SHP77 (cell line): ENCODE results near the gene PLXNA1.

Experiments used
- DNase-seq, 2 experiments: peaks; one replicate each; lab custom pipeline; 2025; lab: John Stamatoyannopoulos, UW

Gene PLXNA1

GRCh38 chr3:126987596-126987995 lies 4.7 kb downstream of the PLXNA1 start:
- no peak for DNase-seq

GRCh38 chr3:126988451-126989021 lies 5.6 kb downstream of the PLXNA1 start:
- no peak for DNase-seq

GRCh38 chr3:126989316-126990023 lies 6.6 kb downstream of the PLXNA1 start:
- no peak for DNase-seq

- DNase-seq: no peak
These were observed 7.2 kb downstream of the PLXNA1 start for GRCh38 chr3:126990024-126990700.

GRCh38 chr3:126990890-126991289 lies 8.0 kb downstream of the PLXNA1 start:
- no peak for DNase-seq

GRCh38 chr3:126991366-126992200 lies 8.7 kb downstream of the PLXNA1 start:
- no peak for DNase-seq

- no peak for DNase-seq
These were observed 9.3 kb downstream of the PLXNA1 start for GRCh38 chr3:126992216-126992615.

GRCh38 chr3:126992776-126993175 lies 9.9 kb downstream of the PLXNA1 start:
- no peak for DNase-seq

- no peak for DNase-seq
These were observed 10.5 kb downstream of the PLXNA1 start for GRCh38 chr3:126993436-126993835.

- DNase-seq: no peak
These were observed 11.8 kb downstream of the PLXNA1 start for GRCh38 chr3:126994661-126995245.

GRCh38 chr3:126995254-126995780 lies 12.4 kb downstream of the PLXNA1 start:
- DNase-seq: no peak

- DNase-seq: peak in 1 of 2 experiments; percentile 11
These were observed 13.1 kb downstream of the PLXNA1 start for GRCh38 chr3:126995926-126996512.

- DNase-seq: no peak
These were observed 14.0 kb downstream of the PLXNA1 start for GRCh38 chr3:126996905-126997304.

- no peak for DNase-seq
These were observed 14.6 kb downstream of the PLXNA1 start for GRCh38 chr3:126997455-126998038.

- no peak for DNase-seq
These were observed 15.4 kb downstream of the PLXNA1 start for GRCh38 chr3:126998320-126998719.

- DNase-seq: no peak
These were observed 15.8 kb downstream of the PLXNA1 start for GRCh38 chr3:126998728-126999127.

GRCh38 chr3:126999383-126999782 lies 16.5 kb downstream of the PLXNA1 start:
- no peak for DNase-seq

GRCh38 chr3:127000119-127000518 lies 17.2 kb downstream of the PLXNA1 start:
- DNase-seq: no peak

- no peak for DNase-seq
These were observed 17.8 kb downstream of the PLXNA1 start for GRCh38 chr3:127000761-127001160.

- no peak for DNase-seq
These were observed 18.7 kb downstream of the PLXNA1 start for GRCh38 chr3:127001486-127002194.
